SK-N-SH treated with all-trans-retinoic acid at 6 μM for 48 hours (cell line): ENCODE measurements around the gene SIGLEC8.

Experiments
- ATAC-seq: fragments of 200-7000 bp; cut with Tn5 transposase; 3 replicates; pipeline ENCODE4 v1.9.1; 2020; ENCODE audit warnings: mild to moderate bottlenecking, moderate library complexity
- BACH2 ChIP-seq: fragments of 250-450 bp; sonication (Bioruptor Pico); IDR thresholded peaks from 2 replicates; pipeline ENCODE4 v1.9.0; 2021; ENCODE audit warnings: mild to moderate bottlenecking, borderline replicate concordance
- CREB5 ChIP-seq: fragments of 250-450 bp; sonication (Bioruptor Pico); IDR thresholded peaks from 2 replicates; pipeline ENCODE4 v1.5.1; 2020; ENCODE audit warnings: low read depth, mild to moderate bottlenecking, moderate library complexity
- CSDC2 ChIP-seq: fragments of 250-450 bp; sonication (Bioruptor Pico); IDR thresholded peaks from 2 replicates; pipeline ENCODE4 v1.5.0; 2020; ENCODE audit warnings: mild to moderate bottlenecking, moderate library complexity
- ESRRG ChIP-seq: fragments of 250-450 bp; sonication (Bioruptor Pico); IDR thresholded peaks from 2 replicates; pipeline ENCODE4 v1.6.1; 2021; ENCODE audit warnings: mild to moderate bottlenecking
- GLIS3 ChIP-seq: fragments of 250-450 bp; sonication (Bioruptor Pico); IDR thresholded peaks from 2 replicates; pipeline ENCODE4 v1.5.0; 2020; ENCODE audit warnings: mild to moderate bottlenecking, moderate library complexity
- ISL1 ChIP-seq: fragments of 250-450 bp; sonication (Bioruptor Pico); IDR thresholded peaks from 2 replicates; pipeline ENCODE4 v2.1.2; 2022; ENCODE audit warnings: mild to moderate bottlenecking, moderate library complexity
- OSR1 ChIP-seq: fragments of 250-450 bp; sonication (Bioruptor Pico); IDR thresholded peaks from 2 replicates; pipeline ENCODE4 v1.8.0; 2022; ENCODE audit warnings: moderate library complexity, mild to moderate bottlenecking, inconsistent platforms
- PATZ1 ChIP-seq: fragments of 250-450 bp; sonication (Bioruptor Pico); IDR thresholded peaks from 2 replicates; pipeline ENCODE4 v1.8.0; 2020; ENCODE audit warnings: mild to moderate bottlenecking, moderate library complexity, borderline replicate concordance
- POU6F1 ChIP-seq: fragments of 250-450 bp; sonication (Bioruptor Pico); IDR thresholded peaks from 2 replicates; pipeline ENCODE4 v1.8.0; 2021; ENCODE audit warnings: low read depth, mild to moderate bottlenecking, moderate library complexity, borderline replicate concordance
- PPARA ChIP-seq: fragments of 250-450 bp; sonication (Bioruptor Pico); IDR thresholded peaks from 2 replicates; pipeline ENCODE4 v1.5.0; 2020; ENCODE audit warnings: mild to moderate bottlenecking, borderline replicate concordance
- RARB ChIP-seq: fragments of 250-450 bp; sonication (Bioruptor Pico); IDR thresholded peaks from 2 replicates; pipeline ENCODE4 v1.8.0; 2021; ENCODE audit warnings: mild to moderate bottlenecking, moderate library complexity
- SNAI2 ChIP-seq: fragments of 250-450 bp; sonication (Bioruptor Pico); IDR thresholded peaks from 2 replicates; pipeline ENCODE4 v1.5.0; 2020; ENCODE audit warnings: mild to moderate bottlenecking, moderate library complexity
- TCF4 ChIP-seq: fragments of 250-450 bp; sonication (Bioruptor Pico); IDR thresholded peaks from 2 replicates; pipeline ENCODE4 v1.8.0; 2021; ENCODE audit warnings: mild to moderate bottlenecking, moderate library complexity, borderline replicate concordance
- TOX ChIP-seq: fragments of 250-450 bp; sonication (Bioruptor Pico); IDR thresholded peaks from 2 replicates; pipeline ENCODE4 v1.8.0; 2021; ENCODE audit warnings: mild to moderate bottlenecking, moderate library complexity, borderline replicate concordance
- ZC3H10 ChIP-seq: fragments of 250-450 bp; sonication (Bioruptor Pico); IDR thresholded peaks from 2 replicates; pipeline ENCODE4 v1.5.1; 2021; ENCODE audit warnings: mild to moderate bottlenecking, moderate library complexity
- ZFP3 ChIP-seq: fragments of 250-450 bp; sonication (Bioruptor Pico); IDR thresholded peaks from 2 replicates; pipeline ENCODE4 v1.5.0; 2020; ENCODE audit warnings: mild to moderate bottlenecking, moderate library complexity
- ZFP30 ChIP-seq: fragments of 450-650 bp; formaldehyde crosslinking; IDR thresholded peaks from 2 replicates; pipeline ENCODE4 v1.5.0; 2022; ENCODE audit warnings: mild to moderate bottlenecking, moderate library complexity
- ZNF565 ChIP-seq: fragments of 450-650 bp; formaldehyde crosslinking; conservative IDR thresholded peaks from 2 replicates; pipeline ENCODE4 v1.5.0; 2020; ENCODE audit warnings: low read depth, mild to moderate bottlenecking, moderate library complexity
- ZNF70 ChIP-seq: fragments of 450-650 bp; formaldehyde crosslinking; IDR thresholded peaks from 2 replicates; pipeline ENCODE4 v1.5.0; 2020; ENCODE audit warnings: mild to moderate bottlenecking, moderate library complexity
- ZNF8 ChIP-seq: fragments of 450-650 bp; formaldehyde crosslinking; IDR thresholded peaks from 2 replicates; pipeline ENCODE4 v1.5.0; 2020; ENCODE audit warnings: mild to moderate bottlenecking, moderate library complexity
- TF ChIP-seq, protein P1 (sequence below): fragments of 250-450 bp; sonication (Bioruptor Pico); IDR thresholded peaks from 2 replicates; pipeline ENCODE4 v1.5.0; 2020; ENCODE audit warnings: mild to moderate bottlenecking, moderate library complexity
- TF ChIP-seq, protein P2 (sequence below): fragments of 250-450 bp; sonication (Bioruptor Pico); IDR thresholded peaks from 2 replicates; pipeline ENCODE4 v1.5.1; 2021; ENCODE audit warnings: mild to moderate bottlenecking, moderate library complexity

Gene SIGLEC8

GRCh38 chr19:51462276-51462675 is 4.0 kb upstream of the SIGLEC8 start:
- no peak for ATAC-seq
- TF ChIP-seq CSDC2 (CRISPR knock-in tag) (no peak), ZNF8 (CRISPR knock-in tag) (no peak), ZFP3 (CRISPR knock-in tag) (no peak), ZC3H10 (CRISPR knock-in tag) (no peak), POU6F1 (CRISPR knock-in tag) (no peak), PPARA (CRISPR knock-in tag) (no peak), SNAI2 (CRISPR knock-in tag) (no peak), ZNF70 (CRISPR knock-in tag) (no peak), OSR1 (CRISPR knock-in tag) (no peak), TCF4 (CRISPR knock-in tag) (no peak), PATZ1 (CRISPR knock-in tag) (no peak), ZFP30 (CRISPR knock-in tag) (no peak), GLIS3 (CRISPR knock-in tag) (no peak), BACH2 (CRISPR knock-in tag) (no peak), ESRRG (CRISPR knock-in tag) (no peak)

- TF ChIP-seq TOX = no peak
- TF ChIP-seq ZNF565 = no peak
- no peak for TF ChIP-seq ZC3H10 (CRISPR knock-in tag)
- no peak for TF ChIP-seq ESRRG (CRISPR knock-in tag)
- TF ChIP-seq ZFP30 (CRISPR knock-in tag) = no peak
- TF ChIP-seq, protein P1, sequence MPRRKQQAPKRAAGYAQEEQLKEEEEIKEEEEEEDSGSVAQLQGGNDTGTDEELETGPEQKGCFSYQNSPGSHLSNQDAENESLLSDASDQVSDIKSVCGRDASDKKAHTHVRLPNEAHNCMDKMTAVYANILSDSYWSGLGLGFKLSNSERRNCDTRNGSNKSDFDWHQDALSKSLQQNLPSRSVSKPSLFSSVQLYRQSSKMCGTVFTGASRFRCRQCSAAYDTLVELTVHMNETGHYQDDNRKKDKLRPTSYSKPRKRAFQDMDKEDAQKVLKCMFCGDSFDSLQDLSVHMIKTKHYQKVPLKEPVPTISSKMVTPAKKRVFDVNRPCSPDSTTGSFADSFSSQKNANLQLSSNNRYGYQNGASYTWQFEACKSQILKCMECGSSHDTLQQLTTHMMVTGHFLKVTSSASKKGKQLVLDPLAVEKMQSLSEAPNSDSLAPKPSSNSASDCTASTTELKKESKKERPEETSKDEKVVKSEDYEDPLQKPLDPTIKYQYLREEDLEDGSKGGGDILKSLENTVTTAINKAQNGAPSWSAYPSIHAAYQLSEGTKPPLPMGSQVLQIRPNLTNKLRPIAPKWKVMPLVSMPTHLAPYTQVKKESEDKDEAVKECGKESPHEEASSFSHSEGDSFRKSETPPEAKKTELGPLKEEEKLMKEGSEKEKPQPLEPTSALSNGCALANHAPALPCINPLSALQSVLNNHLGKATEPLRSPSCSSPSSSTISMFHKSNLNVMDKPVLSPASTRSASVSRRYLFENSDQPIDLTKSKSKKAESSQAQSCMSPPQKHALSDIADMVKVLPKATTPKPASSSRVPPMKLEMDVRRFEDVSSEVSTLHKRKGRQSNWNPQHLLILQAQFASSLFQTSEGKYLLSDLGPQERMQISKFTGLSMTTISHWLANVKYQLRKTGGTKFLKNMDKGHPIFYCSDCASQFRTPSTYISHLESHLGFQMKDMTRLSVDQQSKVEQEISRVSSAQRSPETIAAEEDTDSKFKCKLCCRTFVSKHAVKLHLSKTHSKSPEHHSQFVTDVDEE (CRISPR knock-in tag) = no peak
- no peak for TF ChIP-seq BACH2 (CRISPR knock-in tag)
- TF ChIP-seq ZNF70 (CRISPR knock-in tag) = no peak
- no peak for TF ChIP-seq PATZ1 (CRISPR knock-in tag)
- TF ChIP-seq, protein P2, sequence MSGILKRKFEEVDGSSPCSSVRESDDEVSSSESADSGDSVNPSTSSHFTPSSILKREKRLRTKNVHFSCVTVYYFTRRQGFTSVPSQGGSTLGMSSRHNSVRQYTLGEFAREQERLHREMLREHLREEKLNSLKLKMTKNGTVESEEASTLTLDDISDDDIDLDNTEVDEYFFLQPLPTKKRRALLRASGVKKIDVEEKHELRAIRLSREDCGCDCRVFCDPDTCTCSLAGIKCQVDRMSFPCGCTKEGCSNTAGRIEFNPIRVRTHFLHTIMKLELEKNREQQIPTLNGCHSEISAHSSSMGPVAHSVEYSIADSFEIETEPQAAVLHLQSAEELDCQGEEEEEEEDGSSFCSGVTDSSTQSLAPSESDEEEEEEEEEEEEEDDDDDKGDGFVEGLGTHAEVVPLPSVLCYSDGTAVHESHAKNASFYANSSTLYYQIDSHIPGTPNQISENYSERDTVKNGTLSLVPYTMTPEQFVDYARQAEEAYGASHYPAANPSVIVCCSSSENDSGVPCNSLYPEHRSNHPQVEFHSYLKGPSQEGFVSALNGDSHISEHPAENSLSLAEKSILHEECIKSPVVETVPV (CRISPR knock-in tag) = no peak
- TF ChIP-seq ISL1 (CRISPR knock-in tag) = no peak
- no peak for TF ChIP-seq ZNF8 (CRISPR knock-in tag)
- TF ChIP-seq CREB5 (CRISPR knock-in tag) = no peak
- no peak for TF ChIP-seq OSR1 (CRISPR knock-in tag)
- TF ChIP-seq TCF4 (CRISPR knock-in tag) = no peak
- TF ChIP-seq RARB = no peak
- ATAC-seq = no peak
Measured at GRCh38 chr19:51461723-51462161, 3.5 kb upstream of the SIGLEC8 start.
